Fibroblast of mammary gland (primary cell): Measurements from ENCODE around the gene FAM120B.
A peak's percentile ranks its signal among the peaks of the same experiment; 100 is the strongest.
"Not testable (repeated sequence)": the region's sequence is repeated elsewhere in the genome, so short reads cannot be mapped to it uniquely, and the experiment has no call there.

ENCODE experiments used
- DNase-seq: peaks from one replicate; pipeline ENCODE4 v3.0.0-alpha.2; 2010; ENCODE audit warnings: low read depth
- H3K4me3 ChIP-seq: 2 replicates; pipeline ENCODE4 v1.5.1; 2011; ENCODE audit warnings: low read depth, mild to moderate bottlenecking, low read length, moderate library complexity; ENCODE audit not compliant: control insufficient read depth
- TF ChIP-seq, protein P1 (sequence below): conservative IDR thresholded peaks from 2 replicates; pipeline ENCODE4 v1.5.1; 2011; ENCODE audit warnings: low read depth, low read length, inconsistent platforms; ENCODE audit not compliant: control insufficient read depth, insufficient read depth

FAM120B gene

GRCh38 chr6:170345662-170346061, 39.1 kb downstream of the FAM120B start:
- TF ChIP-seq, protein P1, sequence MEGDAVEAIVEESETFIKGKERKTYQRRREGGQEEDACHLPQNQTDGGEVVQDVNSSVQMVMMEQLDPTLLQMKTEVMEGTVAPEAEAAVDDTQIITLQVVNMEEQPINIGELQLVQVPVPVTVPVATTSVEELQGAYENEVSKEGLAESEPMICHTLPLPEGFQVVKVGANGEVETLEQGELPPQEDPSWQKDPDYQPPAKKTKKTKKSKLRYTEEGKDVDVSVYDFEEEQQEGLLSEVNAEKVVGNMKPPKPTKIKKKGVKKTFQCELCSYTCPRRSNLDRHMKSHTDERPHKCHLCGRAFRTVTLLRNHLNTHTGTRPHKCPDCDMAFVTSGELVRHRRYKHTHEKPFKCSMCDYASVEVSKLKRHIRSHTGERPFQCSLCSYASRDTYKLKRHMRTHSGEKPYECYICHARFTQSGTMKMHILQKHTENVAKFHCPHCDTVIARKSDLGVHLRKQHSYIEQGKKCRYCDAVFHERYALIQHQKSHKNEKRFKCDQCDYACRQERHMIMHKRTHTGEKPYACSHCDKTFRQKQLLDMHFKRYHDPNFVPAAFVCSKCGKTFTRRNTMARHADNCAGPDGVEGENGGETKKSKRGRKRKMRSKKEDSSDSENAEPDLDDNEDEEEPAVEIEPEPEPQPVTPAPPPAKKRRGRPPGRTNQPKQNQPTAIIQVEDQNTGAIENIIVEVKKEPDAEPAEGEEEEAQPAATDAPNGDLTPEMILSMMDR, result no peak
- no peak overlapping the region for H3K4me3 ChIP-seq
- DNase-seq, result peak; percentile 15

DNA sequence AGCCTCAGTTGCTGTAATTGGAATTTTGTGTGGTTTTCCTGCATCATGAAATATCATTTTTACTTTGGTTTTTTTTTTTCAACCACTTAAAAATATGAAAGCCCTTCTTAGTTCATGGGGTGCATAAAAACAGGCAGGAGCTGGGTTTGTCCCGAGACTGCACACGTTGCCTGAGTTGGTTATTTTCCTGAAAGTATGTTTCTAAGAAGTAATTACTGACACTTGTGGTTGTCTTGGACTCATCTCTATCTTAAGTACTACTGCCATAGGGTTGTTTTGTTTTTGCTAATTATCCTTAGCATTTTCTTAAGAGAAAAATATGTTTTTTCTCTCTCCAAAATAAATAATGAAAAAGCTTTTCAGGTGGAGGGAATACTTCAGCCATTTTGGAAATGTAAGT, 40.1 kb downstream of the FAM120B start:
- H3K4me3 ChIP-seq, result no peak overlapping the region
- no peak for DNase-seq
- TF ChIP-seq, protein P1, result no peak

DNA sequence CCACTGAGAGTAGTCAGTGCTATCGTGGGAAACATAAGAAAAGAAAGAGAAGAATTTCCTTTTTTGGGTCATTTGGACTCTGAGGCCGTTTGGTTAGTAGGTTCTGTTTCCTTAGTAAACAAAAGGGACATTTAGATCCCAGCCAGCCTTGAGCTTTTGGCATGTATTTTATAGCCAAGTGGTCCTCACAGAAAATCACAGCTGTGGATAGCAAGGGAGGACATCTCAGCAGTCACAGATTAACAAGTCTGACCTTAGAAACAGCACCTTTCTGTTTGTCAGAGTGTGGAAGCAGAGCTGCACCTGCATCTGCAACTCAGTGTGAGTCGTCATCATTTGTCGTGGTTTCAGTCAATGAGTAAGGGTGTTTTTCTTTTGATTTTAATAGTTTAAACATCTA, 40.5 kb downstream of the FAM120B start:
- TF ChIP-seq, protein P1, result no peak
- no peak overlapping the region for H3K4me3 ChIP-seq
- peak; percentile 10 for DNase-seq

DNA sequence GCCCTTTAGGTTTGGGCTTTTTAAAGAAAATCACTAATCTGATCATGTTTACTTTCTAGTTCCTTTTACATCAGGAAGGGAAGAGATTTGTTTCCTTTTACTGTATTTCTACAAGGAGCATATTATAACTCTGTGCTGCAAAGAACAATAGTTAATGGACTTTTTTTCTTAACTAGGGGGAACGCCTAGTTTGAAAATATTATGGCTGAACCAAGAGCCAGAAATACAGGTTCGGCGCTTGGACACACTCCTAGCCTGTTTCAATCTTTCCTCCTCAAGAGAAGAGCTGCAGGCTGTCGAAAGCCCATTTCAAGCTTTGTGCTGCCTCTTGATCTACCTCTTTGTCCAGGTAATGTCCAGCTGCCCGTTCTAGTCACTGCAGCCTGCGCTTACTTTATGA, 41.4 kb downstream of the FAM120B start:
- TF ChIP-seq, protein P1, result no peak
- no peak overlapping the region for H3K4me3 ChIP-seq
- no peak for DNase-seq

DNA sequence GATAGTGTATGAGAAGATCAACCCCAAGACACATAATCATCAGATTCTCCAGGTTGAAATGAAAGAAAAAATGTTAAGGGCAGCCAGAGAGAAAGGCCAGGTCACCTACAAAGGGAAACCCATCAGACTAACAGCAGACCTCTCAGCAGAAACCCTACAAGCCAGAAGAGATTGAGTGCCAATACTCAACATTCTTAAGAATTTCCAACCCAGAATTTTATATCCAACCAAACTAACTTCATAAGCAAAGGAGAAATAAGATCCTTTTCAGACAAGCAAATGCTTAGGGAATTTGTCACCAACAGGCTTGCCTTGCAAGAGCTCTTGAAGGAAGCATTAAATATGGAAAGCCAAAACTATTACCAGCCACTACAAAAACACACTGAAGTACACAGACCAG, 44.9 kb downstream of the FAM120B start:
- DNase-seq, H3K4me3 ChIP-seq: not testable (repeated sequence)

DNA sequence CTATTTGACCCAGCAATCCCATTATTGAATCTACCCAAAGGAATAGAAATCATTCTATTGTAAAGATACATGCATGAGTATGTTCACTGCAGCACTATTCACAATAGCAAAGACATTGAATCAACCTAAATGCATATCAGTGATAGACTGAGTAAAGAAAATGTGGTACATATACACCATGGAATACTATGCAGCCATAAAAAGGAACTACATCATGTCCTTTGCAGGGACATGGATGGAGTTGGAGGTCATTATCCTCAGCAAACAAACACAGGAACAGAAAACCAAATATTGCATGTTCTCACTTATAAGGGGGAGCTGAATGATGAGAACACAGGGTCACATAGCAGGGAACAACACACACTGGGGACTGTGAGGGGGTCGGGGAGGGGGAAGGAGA, 48.6 kb downstream of the FAM120B start:
- not testable (repeated sequence) for DNase-seq, H3K4me3 ChIP-seq

GRCh38 chr6:170355661-170356060, 49.1 kb downstream of the FAM120B start:
- TF ChIP-seq, protein P1, result no peak
- no peak for DNase-seq
- H3K4me3 ChIP-seq, result no peak overlapping the region

- H3K4me3 ChIP-seq, result no peak overlapping the region
Observed at GRCh38 chr6:170357812-170358211, 51.3 kb downstream of the FAM120B start.

More at GRCh38 chr6:170357812-170358211, 51.3 kb downstream of the FAM120B start:
- TF ChIP-seq, protein P1, result no peak
- DNase-seq, result no peak
